ENCODE results near the gene ENO4.
A peak's percentile ranks its signal among the peaks of the same experiment; 100 is the strongest.

Gene ENO4

DNA sequence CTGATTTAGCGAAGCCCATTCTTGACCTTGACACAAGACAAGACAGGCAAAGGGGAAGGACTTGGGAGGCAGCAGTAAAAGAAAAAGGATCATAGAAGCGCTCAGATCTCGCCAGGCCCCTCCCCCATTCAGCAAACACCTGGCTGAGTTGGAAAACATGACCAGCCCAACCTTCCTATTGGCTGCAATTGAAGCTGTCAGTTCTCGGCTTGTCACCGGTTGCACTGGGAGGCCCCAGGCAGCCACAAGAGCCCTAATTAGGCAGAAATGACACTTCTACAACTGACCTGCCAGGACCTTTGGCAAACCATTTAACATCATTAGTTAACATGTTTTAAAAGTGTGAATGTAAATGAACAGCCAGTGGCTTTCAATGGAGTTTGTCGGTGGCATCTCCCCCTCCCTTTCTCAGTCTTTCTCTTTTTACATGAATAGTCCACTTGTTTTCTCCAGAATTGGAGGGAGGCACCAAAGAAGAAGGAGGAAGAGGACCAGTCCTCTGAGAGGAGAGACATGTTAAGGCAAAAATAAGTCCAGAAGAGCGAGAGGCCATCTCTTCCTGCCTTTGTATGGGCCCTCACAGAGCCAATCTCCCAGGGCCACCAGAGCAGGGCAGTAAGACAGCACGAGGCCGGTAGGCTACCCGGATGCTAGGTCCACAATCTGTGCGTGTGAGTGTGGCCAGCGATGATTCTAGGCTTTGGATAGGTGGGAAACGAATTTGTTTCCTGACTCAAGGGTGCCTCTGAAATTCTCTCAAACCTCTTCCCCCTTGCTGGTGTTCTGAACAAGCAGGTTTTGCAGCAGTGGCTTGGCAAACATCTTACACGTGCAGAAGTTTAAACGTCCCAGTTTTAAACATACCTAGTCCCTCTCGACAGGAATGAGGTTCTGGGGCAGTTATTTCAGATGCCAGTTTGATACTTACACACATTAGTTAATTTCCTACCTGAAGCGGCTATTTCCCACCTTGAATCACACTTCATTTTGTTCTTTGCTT lies 15.0 kb upstream of the ENO4 start:
- Histone ChIP-seq H3K36me3 (ENCODE audit: control insufficient read depth in 1 of 2, insufficient read depth in 2 of 2, low read length in 2 of 2) (peaks cover 0 to 10% of the 10 kb centered on the region in 2 donors), H3K4me1 (ENCODE audit: control insufficient read depth in 1 of 2, insufficient read depth in 2 of 2, low read length in 2 of 2) (no peaks in the 10 kb centered on the region)

DNA sequence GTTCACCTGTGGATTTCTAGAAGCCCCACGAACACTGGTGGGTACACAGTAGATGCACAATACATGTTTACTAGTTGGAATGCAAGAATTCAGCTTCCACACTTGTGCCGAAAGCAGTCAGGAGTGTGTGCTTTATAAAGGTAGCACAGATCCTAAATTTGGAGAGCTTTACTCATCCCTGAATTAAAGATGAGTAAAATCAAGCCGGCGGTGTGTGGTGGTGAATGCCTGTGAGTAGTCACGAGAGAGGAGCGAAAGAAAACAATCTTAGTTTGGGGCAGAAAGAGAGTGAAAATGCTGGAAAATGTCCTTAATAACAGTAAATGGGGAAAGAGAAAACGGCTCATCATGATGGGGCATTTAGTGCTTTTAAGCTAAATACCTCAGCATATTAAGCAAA lies 13.6 kb upstream of the ENO4 start:
- Histone ChIP-seq H3K27ac (ENCODE audit: low read length) (no peak overlapping the region), H3K27me3 (ENCODE audit: low read depth, low read length) (no peaks in the 10 kb centered on the region), H3K36me3 (ENCODE audit: control insufficient read depth in 1 of 2, insufficient read depth in 2 of 2, low read length in 2 of 2) (peaks cover 0 to 10% of the 10 kb centered on the region in 2 donors), H3K4me3 (ENCODE audit: low read depth in 1 of 2, low read length in 2 of 2) (no peak overlapping the region), H3K4me1 (ENCODE audit: control insufficient read depth in 1 of 2, insufficient read depth in 2 of 2, low read length in 2 of 2) (no peaks in the 10 kb centered on the region), H3K9me3 (ENCODE audit: control insufficient read depth in 1 of 2, low read length in 2 of 2) (no peaks in the 10 kb centered on the region)

More for the DNA sequence above, 15.0 kb upstream of the ENO4 start:
- Histone ChIP-seq H3K4me3 (ENCODE audit: low read depth in 1 of 2, low read length in 2 of 2) (no peak overlapping the region), H3K9me3 (ENCODE audit: control insufficient read depth in 1 of 2, low read length in 2 of 2) (no peaks in the 10 kb centered on the region), H3K27ac (ENCODE audit: low read length) (no peak overlapping the region), H3K27me3 (ENCODE audit: low read depth, low read length) (no peaks in the 10 kb centered on the region)

DNA sequence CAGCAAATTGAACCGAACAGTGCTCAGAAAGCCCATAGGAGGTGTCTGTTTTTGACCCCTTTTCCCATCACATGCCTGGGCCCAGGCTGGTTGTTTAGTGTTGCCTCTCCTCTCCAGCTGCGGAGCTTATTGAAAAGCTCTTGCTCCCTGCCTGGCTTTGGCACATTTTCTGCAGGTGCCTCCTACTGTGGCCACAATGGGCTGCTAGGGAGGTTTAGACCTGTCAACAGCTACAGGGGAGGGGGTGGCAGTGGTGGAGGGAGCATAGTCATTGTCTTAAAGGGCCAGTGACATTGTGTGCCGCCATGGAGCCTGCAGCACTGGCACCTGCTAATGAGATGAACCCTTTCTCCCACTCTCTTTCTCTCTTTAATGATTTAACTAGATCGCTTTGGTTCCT lies 13.2 kb upstream of the ENO4 start:
- no peaks in the 10 kb centered on the region for H3K27me3 ChIP-seq (ENCODE audit: low read depth, low read length)
- H3K9me3 ChIP-seq (ENCODE audit: control insufficient read depth in 1 of 2, low read length in 2 of 2), result no peaks in the 10 kb centered on the region
- H3K4me1 ChIP-seq (ENCODE audit: control insufficient read depth in 1 of 2, insufficient read depth in 2 of 2, low read length in 2 of 2), result no peaks in the 10 kb centered on the region
- H3K4me3 ChIP-seq (ENCODE audit: low read depth in 1 of 2, low read length in 2 of 2), result no peak overlapping the region
- no peak overlapping the region for H3K27ac ChIP-seq (ENCODE audit: low read length)
- H3K36me3 ChIP-seq (ENCODE audit: control insufficient read depth in 1 of 2, insufficient read depth in 2 of 2, low read length in 2 of 2), result peaks cover 0 to 10% of the 10 kb centered on the region in 2 donors

DNA sequence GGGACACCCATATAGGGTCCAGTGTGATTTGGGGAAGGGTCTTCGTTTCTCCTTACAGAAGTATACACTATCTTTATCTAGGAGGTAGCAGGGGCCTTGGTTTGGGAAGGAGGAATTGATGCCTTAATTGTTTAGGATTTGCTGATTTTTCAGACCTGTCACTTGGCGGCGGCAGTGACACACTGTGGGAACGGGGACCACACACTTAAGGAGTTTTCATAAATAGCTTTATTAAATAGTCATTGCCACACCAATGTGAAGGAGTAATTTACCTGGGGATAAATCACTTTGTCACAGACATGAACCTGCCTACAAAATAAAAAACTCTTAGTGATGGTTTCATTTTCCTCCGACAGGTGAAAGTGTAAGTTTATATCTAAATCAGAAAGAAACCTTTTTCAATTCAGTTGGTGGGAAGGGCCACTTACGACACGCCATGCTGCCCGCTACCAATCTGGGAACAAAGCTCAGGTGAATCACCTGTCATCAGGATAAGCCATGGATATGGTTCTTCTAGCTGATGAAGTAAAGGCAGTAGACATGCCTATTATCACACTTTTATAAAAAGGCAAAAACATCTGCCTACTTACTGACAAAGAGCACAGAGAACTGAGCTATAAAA lies 12.3 kb upstream of the ENO4 start:
- no peak overlapping the region for H3K4me3 ChIP-seq (ENCODE audit: low read depth in 1 of 2, low read length in 2 of 2)
- H3K27me3 ChIP-seq (ENCODE audit: low read depth, low read length), result no peaks in the 10 kb centered on the region
- no peak overlapping the region for H3K27ac ChIP-seq (ENCODE audit: low read length)
- peaks cover 0 to 5% of the 10 kb centered on the region in 2 donors for H3K36me3 ChIP-seq (ENCODE audit: control insufficient read depth in 1 of 2, insufficient read depth in 2 of 2, low read length in 2 of 2)
- H3K9me3 ChIP-seq (ENCODE audit: control insufficient read depth in 1 of 2, low read length in 2 of 2), result no peaks in the 10 kb centered on the region
- H3K4me1 ChIP-seq (ENCODE audit: control insufficient read depth in 1 of 2, insufficient read depth in 2 of 2, low read length in 2 of 2), result no peaks in the 10 kb centered on the region

DNA sequence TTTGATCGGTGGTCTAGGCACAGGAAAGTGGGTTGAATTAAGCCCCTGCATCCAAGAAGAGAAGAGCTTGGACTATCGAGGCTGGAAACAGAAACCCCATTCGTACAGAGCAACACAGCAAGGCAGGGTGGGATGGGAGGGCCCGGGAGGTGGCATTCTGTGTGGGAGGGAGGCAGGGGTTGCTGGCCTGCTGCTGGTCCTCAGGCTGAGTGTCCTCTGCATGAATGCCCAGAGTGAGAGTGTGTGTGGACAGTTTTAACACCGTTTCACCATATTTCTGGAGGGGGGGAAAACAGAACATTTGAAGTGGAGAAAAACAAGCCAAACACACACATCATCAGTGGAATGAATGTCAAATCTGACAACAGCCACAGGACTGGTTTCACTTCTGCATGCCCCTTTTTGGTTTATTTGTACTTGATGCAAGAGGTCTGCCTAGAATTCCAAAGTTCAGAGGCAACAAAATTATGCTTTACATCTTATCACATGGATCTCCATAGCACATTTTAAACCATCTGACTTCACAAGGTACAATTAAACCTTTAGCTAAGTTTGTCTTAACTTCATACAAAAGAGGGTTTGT lies 11.1 kb upstream of the ENO4 start:
- Histone ChIP-seq H3K9me3 (ENCODE audit: control insufficient read depth in 1 of 2, low read length in 2 of 2) (no peaks in the 10 kb centered on the region), H3K27ac (ENCODE audit: low read length) (no peak overlapping the region), H3K4me3 (ENCODE audit: low read depth in 1 of 2, low read length in 2 of 2) (no peak overlapping the region), H3K36me3 (ENCODE audit: control insufficient read depth in 1 of 2, insufficient read depth in 2 of 2, low read length in 2 of 2) (no peaks in the 10 kb centered on the region), H3K4me1 (ENCODE audit: control insufficient read depth in 1 of 2, insufficient read depth in 2 of 2, low read length in 2 of 2) (no peaks in the 10 kb centered on the region), H3K27me3 (ENCODE audit: low read depth, low read length) (no peaks in the 10 kb centered on the region)

DNA sequence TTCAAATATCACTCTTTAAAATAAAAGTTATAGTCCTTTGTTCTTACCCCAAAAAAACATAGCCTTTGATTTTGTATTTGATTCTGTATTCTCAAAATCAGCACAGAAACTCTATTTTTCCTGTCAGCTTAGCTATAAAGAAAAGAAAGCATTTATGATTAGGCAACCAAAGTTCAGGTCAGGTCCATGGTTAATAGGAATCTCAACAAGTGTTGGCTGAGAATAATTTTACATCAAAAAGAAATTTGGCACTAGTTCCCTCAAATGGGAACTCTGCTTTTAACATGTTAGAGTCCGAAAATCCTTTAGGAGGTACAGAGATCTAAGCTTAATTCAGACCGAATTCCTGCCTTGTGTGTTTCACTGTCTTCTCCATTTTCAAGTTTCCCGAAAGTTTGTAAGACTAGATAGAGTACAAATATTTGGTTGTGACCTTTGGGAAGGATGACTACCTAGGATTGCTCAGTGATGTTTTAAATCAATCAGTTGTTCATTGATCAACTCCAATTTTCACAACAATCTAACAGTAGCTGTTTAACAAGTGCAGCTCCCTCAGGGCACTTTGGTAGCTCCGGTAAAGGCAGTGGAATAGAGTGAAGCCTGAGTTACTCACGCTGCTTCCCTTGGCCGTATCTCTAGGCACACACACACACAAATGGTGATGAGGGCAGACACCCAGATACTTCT lies 8.8 kb upstream of the ENO4 start:
- Histone ChIP-seq H3K4me3 (ENCODE audit: low read depth in 1 of 2, low read length in 2 of 2) (no peak overlapping the region), H3K4me1 (ENCODE audit: control insufficient read depth in 1 of 2, insufficient read depth in 2 of 2, low read length in 2 of 2) (no peaks in the 10 kb centered on the region), H3K36me3 (ENCODE audit: control insufficient read depth in 1 of 2, insufficient read depth in 2 of 2, low read length in 2 of 2) (no peaks in the 10 kb centered on the region), H3K27me3 (ENCODE audit: low read depth, low read length) (no peaks in the 10 kb centered on the region), H3K9me3 (ENCODE audit: control insufficient read depth in 1 of 2, low read length in 2 of 2) (no peaks in the 10 kb centered on the region), H3K27ac (ENCODE audit: low read length) (no peak overlapping the region)

DNA sequence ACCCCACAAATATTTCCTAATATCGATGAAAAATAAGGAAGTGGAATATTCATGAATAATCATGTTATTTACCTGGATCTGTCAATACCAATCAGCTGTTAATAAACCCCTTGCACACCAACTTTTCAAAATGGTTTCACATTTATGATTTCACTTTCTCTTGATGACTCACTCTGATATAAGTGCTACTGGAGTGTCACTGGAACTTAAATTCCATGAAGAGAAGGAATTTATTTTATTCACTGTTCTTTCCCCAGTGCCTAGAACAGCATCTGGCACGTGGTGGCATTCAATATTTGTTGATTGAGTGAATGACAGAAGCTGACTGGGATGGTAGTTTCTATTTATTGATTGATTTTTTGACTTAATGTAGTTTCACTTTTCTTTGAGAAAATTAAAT lies 3.5 kb upstream of the ENO4 start:
- H3K36me3 ChIP-seq (ENCODE audit: control insufficient read depth in 1 of 2, insufficient read depth in 2 of 2, low read length in 2 of 2), result no peaks in the 10 kb centered on the region
- no peak overlapping the region for H3K27ac ChIP-seq (ENCODE audit: low read length)
- H3K4me1 ChIP-seq (ENCODE audit: control insufficient read depth in 1 of 2, insufficient read depth in 2 of 2, low read length in 2 of 2), result peaks cover 6 to 11% of the 10 kb centered on the region in 2 donors

DNA sequence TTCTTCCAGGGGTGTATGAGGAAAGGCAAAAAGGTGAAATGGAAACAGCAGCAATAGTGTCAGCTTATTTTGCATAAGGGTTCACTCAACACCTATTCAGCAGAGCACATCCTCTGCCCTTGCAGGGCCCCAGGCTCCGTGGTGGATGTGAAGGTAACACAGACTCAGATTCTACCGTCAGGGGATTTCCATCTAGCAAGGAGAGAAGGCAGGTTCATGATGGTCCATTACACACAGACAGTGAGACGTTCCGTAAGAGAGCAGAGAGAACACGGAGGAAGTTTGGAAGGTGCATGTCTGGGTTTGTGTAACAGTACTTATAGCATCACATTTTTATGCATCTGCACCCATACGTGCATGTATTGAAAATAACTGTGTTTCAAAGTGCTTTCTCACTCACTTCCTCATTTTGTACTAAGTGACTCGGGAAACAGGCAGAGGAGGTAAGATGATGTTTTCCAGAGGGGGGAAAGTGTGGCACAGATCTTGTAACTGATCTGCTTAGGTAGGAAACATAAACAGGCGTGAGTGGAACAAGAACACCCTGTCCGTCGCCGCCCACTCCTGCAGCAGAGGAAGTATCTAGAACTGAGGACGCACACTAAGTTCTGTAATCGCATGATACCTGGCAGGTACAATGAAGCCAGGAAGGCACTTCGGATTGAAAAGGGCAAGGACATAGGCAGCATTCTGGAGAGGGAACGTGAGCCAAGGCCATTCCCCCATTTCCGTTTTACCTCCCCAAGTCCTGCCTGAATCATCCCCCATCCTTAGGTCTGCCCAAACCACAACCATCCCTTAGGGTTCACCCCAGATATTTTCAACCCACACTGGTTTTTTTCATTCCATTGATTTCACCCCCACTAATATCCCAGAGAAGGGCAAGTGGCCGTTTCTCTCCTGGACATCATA lies 1.0 kb upstream of the ENO4 start:
- peak overlapping the region; percentile 77 to 82 for H3K4me3 ChIP-seq (ENCODE audit: low read depth in 1 of 2, low read length in 2 of 2)
- peaks cover 6 to 11% of the 10 kb centered on the region in 2 donors for H3K4me1 ChIP-seq (ENCODE audit: control insufficient read depth in 1 of 2, insufficient read depth in 2 of 2, low read length in 2 of 2)
- H3K27me3 ChIP-seq (ENCODE audit: low read depth, low read length), result peaks cover 6% of the 10 kb centered on the region
- H3K27ac ChIP-seq (ENCODE audit: low read length), result no peak overlapping the region
- H3K9me3 ChIP-seq (ENCODE audit: control insufficient read depth in 1 of 2, low read length in 2 of 2), result no peaks in the 10 kb centered on the region
- H3K36me3 ChIP-seq (ENCODE audit: control insufficient read depth in 1 of 2, insufficient read depth in 2 of 2, low read length in 2 of 2), result no peaks in the 10 kb centered on the region

More for the DNA sequence above, 3.5 kb upstream of the ENO4 start:
- Histone ChIP-seq H3K9me3 (ENCODE audit: control insufficient read depth in 1 of 2, low read length in 2 of 2) (no peaks in the 10 kb centered on the region), H3K27me3 (ENCODE audit: low read depth, low read length) (peaks cover 6% of the 10 kb centered on the region), H3K4me3 (ENCODE audit: low read depth in 1 of 2, low read length in 2 of 2) (no peak overlapping the region)

DNA sequence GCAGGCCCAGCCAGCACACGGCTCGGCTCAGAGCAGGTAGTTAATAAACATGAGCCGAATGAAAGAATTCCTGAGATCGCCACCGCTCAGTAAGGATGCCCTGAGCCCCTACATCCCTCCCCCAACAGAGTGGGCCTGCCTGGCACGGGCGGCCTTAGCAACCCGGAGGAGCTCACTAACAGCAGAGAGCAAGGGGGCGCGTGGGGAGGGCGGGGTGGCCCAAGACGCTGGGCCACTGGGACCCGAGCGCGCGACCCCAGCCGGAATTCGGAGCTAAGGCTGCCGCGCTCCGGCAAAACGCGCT lies 403 bp upstream of the ENO4 start:
- peaks cover 6% of the 10 kb centered on the region for H3K27me3 ChIP-seq (ENCODE audit: low read depth, low read length)
- H3K27ac ChIP-seq (ENCODE audit: low read length), result no peak overlapping the region
- peak overlapping the region; percentile 77 to 82 for H3K4me3 ChIP-seq (ENCODE audit: low read depth in 1 of 2, low read length in 2 of 2)
- H3K36me3 ChIP-seq (ENCODE audit: control insufficient read depth in 1 of 2, insufficient read depth in 2 of 2, low read length in 2 of 2), result no peaks in the 10 kb centered on the region
- peaks cover 6 to 11% of the 10 kb centered on the region in 2 donors for H3K4me1 ChIP-seq (ENCODE audit: control insufficient read depth in 1 of 2, insufficient read depth in 2 of 2, low read length in 2 of 2)
- H3K9me3 ChIP-seq (ENCODE audit: control insufficient read depth in 1 of 2, low read length in 2 of 2), result no peaks in the 10 kb centered on the region

DNA sequence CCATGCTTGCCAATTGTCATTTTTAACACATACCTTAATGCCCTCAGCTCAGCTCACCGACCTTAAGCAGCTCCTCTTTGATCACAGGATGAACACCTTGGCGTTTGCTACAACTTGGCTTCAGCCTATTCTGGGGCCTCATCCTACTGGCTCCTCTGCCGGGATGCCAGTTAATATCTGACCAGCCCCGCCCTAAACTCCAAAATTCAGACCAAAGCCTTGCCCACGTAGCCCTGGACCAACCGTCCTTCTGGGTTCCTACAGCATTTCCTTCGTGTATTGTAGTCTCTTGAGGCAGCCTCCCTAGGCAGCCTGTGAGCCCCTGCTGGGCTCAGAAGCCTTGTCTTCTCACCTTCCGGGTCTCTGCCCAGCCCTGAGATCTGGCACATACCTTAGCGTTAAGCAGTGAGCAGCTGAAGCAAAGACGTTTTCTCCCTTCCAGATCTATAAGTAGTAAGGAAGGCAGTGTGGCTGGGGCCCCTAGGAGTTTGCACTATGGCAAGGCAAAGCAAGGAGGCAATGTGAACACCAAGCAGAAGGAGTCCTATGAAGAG lies 836 bp downstream of the ENO4 start:
- Histone ChIP-seq H3K9me3 (ENCODE audit: control insufficient read depth in 1 of 2, low read length in 2 of 2) (no peaks in the 10 kb centered on the region), H3K4me3 (ENCODE audit: low read depth in 1 of 2, low read length in 2 of 2) (peak overlapping the region; percentile 77 to 82), H3K36me3 (ENCODE audit: control insufficient read depth in 1 of 2, insufficient read depth in 2 of 2, low read length in 2 of 2) (no peaks in the 10 kb centered on the region), H3K27me3 (ENCODE audit: low read depth, low read length) (peaks cover 6% of the 10 kb centered on the region), H3K27ac (ENCODE audit: low read length) (no peak overlapping the region), H3K4me1 (ENCODE audit: control insufficient read depth in 1 of 2, insufficient read depth in 2 of 2, low read length in 2 of 2) (peaks cover 6 to 11% of the 10 kb centered on the region in 2 donors)
